Activated naive CD8-positive, alpha-beta T cell treated with anti-CD3 and anti-CD28 coated beads, Interleukin-2, amount 10 ng/mL, durations not matched to agents 7 days and 5 days (primary cell): ENCODE results near the gene ACSL3. TPM values are rescaled to one million over a fixed set of nuclear protein-coding genes. Genes with fewer than 3 reads are reported as not detected.

Experiments
- ATAC-seq: fragments of 150-1000 bp; cut with Tn5 transposase; one replicate; pipeline ENCODE4 v1.10.0; 2021; ENCODE audit warnings: low read depth, moderate library complexity
- POLR2A ChIA-PET: fragments of 350-600 bp; sonication (Branson Sonifier 250); formaldehyde crosslinking; loops from one replicate; lab custom pipeline; 2021; ENCODE audit warnings: antibody characterized with exemption; lab: Charles Lee
- DNase-seq: peaks from one replicate; pipeline ENCODE4 v3.0.0; 2021
- H3K27ac Mint-ChIP-seq: one replicate; pipeline ENCODE4 v1.8.0; 2022; ENCODE audit warnings: mild to moderate bottlenecking, mixed read lengths
- H3K27me3 Mint-ChIP-seq: one replicate; pipeline ENCODE4 v1.8.0; 2022; ENCODE audit warnings: mild to moderate bottlenecking, moderate library complexity, mixed read lengths
- H3K36me3 Mint-ChIP-seq: one replicate; pipeline ENCODE4 v1.8.0; 2021; ENCODE audit warnings: mild to moderate bottlenecking, mixed read lengths
- H3K4me1 Mint-ChIP-seq: one replicate; pipeline ENCODE4 v1.8.0; 2021; ENCODE audit warnings: mixed read lengths
- H3K4me3 Mint-ChIP-seq: one replicate; pipeline ENCODE4 v1.8.0; 2022; ENCODE audit warnings: mild to moderate bottlenecking, moderate library complexity, mixed read lengths
- H3K9me3 Mint-ChIP-seq: one replicate; pipeline ENCODE4 v1.8.0; 2021; ENCODE audit warnings: mixed read lengths
- total RNA-seq, 2 experiments: library from RNA; stranded (reverse); gene quantifications; one replicate each; pipeline ENCODE4 v1.2.3, GENCODE V29; 2021

Gene ACSL3
- total RNA-seq, 2 experiments from 2014 or later = 47.7 to 50.9 TPM

- peaks cover 10% of the 10 kb centered on the region for H3K4me1 Mint-ChIP-seq
- ATAC-seq (no peak), DNase-seq (no peak)
- H3K9me3 Mint-ChIP-seq = no peaks in the 10 kb centered on the region
- H3K4me3 Mint-ChIP-seq = no peak overlapping the region
- POLR2A ChIA-PET = interaction anchor here (0.6 kb wide), 1 partner anchor 115 kb away, joined by 3 read pairs; no protein-coding TSS in a partner anchor
- H3K27me3 Mint-ChIP-seq = no peaks in the 10 kb centered on the region
- H3K36me3 Mint-ChIP-seq = no peaks in the 10 kb centered on the region
- H3K27ac Mint-ChIP-seq = no peak overlapping the region
Measured at GRCh38 chr2:222878301-222878876, 17.6 kb downstream of the ACSL3 start.

- Mint-ChIP-seq H3K4me3 (no peak overlapping the region), H3K9me3 (no peaks in the 10 kb centered on the region), H3K4me1 (peaks cover 10% of the 10 kb centered on the region), H3K27me3 (no peaks in the 10 kb centered on the region), H3K27ac (no peak overlapping the region), H3K36me3 (no peaks in the 10 kb centered on the region)
- DNase-seq (no peak), ATAC-seq (no peak)
- POLR2A ChIA-PET = interaction anchor here (0.6 kb wide), 1 partner anchor 115 kb away, joined by 3 read pairs; no protein-coding TSS in a partner anchor
Measured at GRCh38 chr2:222878877-222879603, 18.2 kb downstream of the ACSL3 start.

GRCh38 chr2:222879604-222879933 lies 18.7 kb downstream of the ACSL3 start:
- no peak for DNase-seq
- Mint-ChIP-seq H3K27ac (no peak overlapping the region), H3K36me3 (no peaks in the 10 kb centered on the region), H3K4me3 (no peak overlapping the region), H3K4me1 (peaks cover 10% of the 10 kb centered on the region), H3K9me3 (no peaks in the 10 kb centered on the region), H3K27me3 (no peaks in the 10 kb centered on the region)
- ATAC-seq = no peak
- POLR2A ChIA-PET = no interaction called here

- no peak overlapping the region for H3K27ac Mint-ChIP-seq
- H3K4me1 Mint-ChIP-seq = peaks cover 8% of the 10 kb centered on the region
- ATAC-seq = no peak
- H3K27me3 Mint-ChIP-seq = no peaks in the 10 kb centered on the region
- no peak overlapping the region for H3K4me3 Mint-ChIP-seq
- POLR2A ChIA-PET = no interaction called here
- no peak for DNase-seq
- no peaks in the 10 kb centered on the region for H3K9me3 Mint-ChIP-seq
- H3K36me3 Mint-ChIP-seq = no peaks in the 10 kb centered on the region
Measured at GRCh38 chr2:222882484-222882928, 21.7 kb downstream of the ACSL3 start.

- POLR2A ChIA-PET = no interaction called here
Measured at GRCh38 chr2:222883420-222883819, 22.6 kb downstream of the ACSL3 start.

GRCh38 chr2:222884114-222884771 lies 23.4 kb downstream of the ACSL3 start:
- Mint-ChIP-seq H3K27ac (no peak overlapping the region), H3K4me1 (no peaks in the 10 kb centered on the region)
- POLR2A ChIA-PET = no interaction called here

More at GRCh38 chr2:222883420-222883819, 22.6 kb downstream of the ACSL3 start:
- Mint-ChIP-seq H3K9me3 (no peaks in the 10 kb centered on the region), H3K4me1 (peaks cover 4% of the 10 kb centered on the region), H3K4me3 (no peak overlapping the region), H3K36me3 (no peaks in the 10 kb centered on the region), H3K27me3 (no peaks in the 10 kb centered on the region), H3K27ac (no peak overlapping the region)
- no peak for ATAC-seq
- no peak for DNase-seq

GRCh38 chr2:222884805-222885424 lies 24.1 kb downstream of the ACSL3 start:
- H3K36me3 Mint-ChIP-seq = peaks cover 1% of the 10 kb centered on the region
- H3K27ac Mint-ChIP-seq = no peak overlapping the region
- ATAC-seq (no peak), DNase-seq (no peak)
- H3K9me3 Mint-ChIP-seq = no peaks in the 10 kb centered on the region
- POLR2A ChIA-PET = no interaction called here
- no peaks in the 10 kb centered on the region for H3K27me3 Mint-ChIP-seq
- no peaks in the 10 kb centered on the region for H3K4me1 Mint-ChIP-seq
- H3K4me3 Mint-ChIP-seq = no peak overlapping the region

More at GRCh38 chr2:222884114-222884771, 23.4 kb downstream of the ACSL3 start:
- peaks cover 1% of the 10 kb centered on the region for H3K36me3 Mint-ChIP-seq
- no peaks in the 10 kb centered on the region for H3K9me3 Mint-ChIP-seq
- DNase-seq = no peak
- H3K4me3 Mint-ChIP-seq = no peak overlapping the region
- ATAC-seq = no peak
- H3K27me3 Mint-ChIP-seq = no peaks in the 10 kb centered on the region

GRCh38 chr2:222887124-222887523 lies 26.3 kb downstream of the ACSL3 start:
- no peak overlapping the region for H3K27ac Mint-ChIP-seq
- POLR2A ChIA-PET = no interaction called here

GRCh38 chr2:222888716-222889115 lies 27.9 kb downstream of the ACSL3 start:
- H3K9me3 Mint-ChIP-seq = no peaks in the 10 kb centered on the region
- H3K4me1 Mint-ChIP-seq = peaks cover 7% of the 10 kb centered on the region
- no peak overlapping the region for H3K4me3 Mint-ChIP-seq
- no peaks in the 10 kb centered on the region for H3K27me3 Mint-ChIP-seq
- POLR2A ChIA-PET = no interaction called here
- ATAC-seq (no peak), DNase-seq (no peak)
- no peak overlapping the region for H3K27ac Mint-ChIP-seq
- peaks cover 3% of the 10 kb centered on the region for H3K36me3 Mint-ChIP-seq

More at GRCh38 chr2:222887124-222887523, 26.3 kb downstream of the ACSL3 start:
- peaks cover 4% of the 10 kb centered on the region for H3K4me1 Mint-ChIP-seq
- no peak overlapping the region for H3K4me3 Mint-ChIP-seq
- H3K9me3 Mint-ChIP-seq = no peaks in the 10 kb centered on the region
- H3K36me3 Mint-ChIP-seq = peaks cover 1% of the 10 kb centered on the region
- ATAC-seq = no peak
- H3K27me3 Mint-ChIP-seq = no peaks in the 10 kb centered on the region
- no peak for DNase-seq

GRCh38 chr2:222891890-222892289 lies 31.1 kb downstream of the ACSL3 start:
- Mint-ChIP-seq H3K4me1 (peaks cover 8% of the 10 kb centered on the region), H3K4me3 (no peak overlapping the region), H3K27me3 (no peaks in the 10 kb centered on the region), H3K9me3 (no peaks in the 10 kb centered on the region), H3K36me3 (peaks cover 3% of the 10 kb centered on the region), H3K27ac (no peak overlapping the region)
- ATAC-seq (no peak), DNase-seq (no peak)
- POLR2A ChIA-PET = no interaction called here

- DNase-seq (no peak), ATAC-seq (no peak)
- peaks cover 8% of the 10 kb centered on the region for H3K4me1 Mint-ChIP-seq
- no peak overlapping the region for H3K27ac Mint-ChIP-seq
- no peak overlapping the region for H3K4me3 Mint-ChIP-seq
- POLR2A ChIA-PET = no interaction called here
- peaks cover 3% of the 10 kb centered on the region for H3K36me3 Mint-ChIP-seq
- no peaks in the 10 kb centered on the region for H3K27me3 Mint-ChIP-seq
- no peaks in the 10 kb centered on the region for H3K9me3 Mint-ChIP-seq
Measured at GRCh38 chr2:222892321-222892720, 31.5 kb downstream of the ACSL3 start.

GRCh38 chr2:222892761-222893160 lies 31.9 kb downstream of the ACSL3 start:
- DNase-seq (no peak), ATAC-seq (no peak)
- Mint-ChIP-seq H3K4me1 (peaks cover 8% of the 10 kb centered on the region), H3K36me3 (peaks cover 3% of the 10 kb centered on the region), H3K27me3 (no peaks in the 10 kb centered on the region), H3K9me3 (no peaks in the 10 kb centered on the region), H3K4me3 (no peak overlapping the region), H3K27ac (no peak overlapping the region)
- POLR2A ChIA-PET = no interaction called here

GRCh38 chr2:222893716-222894115 lies 32.9 kb downstream of the ACSL3 start:
- Mint-ChIP-seq H3K4me1 (peaks cover 11% of the 10 kb centered on the region), H3K36me3 (peaks cover 3% of the 10 kb centered on the region), H3K4me3 (no peak overlapping the region), H3K9me3 (no peaks in the 10 kb centered on the region), H3K27ac (no peak overlapping the region), H3K27me3 (no peaks in the 10 kb centered on the region)
- POLR2A ChIA-PET = no interaction called here
- DNase-seq (no peak), ATAC-seq (no peak)
